Medulla oblongata (tissue), 1 donor: Measurements from ENCODE around the gene BRMS1L.

Source experiments
- DNase-seq: peaks from one replicate; pipeline ENCODE4 v3.0.0-alpha.2; 2015; ENCODE audit errors: extremely low spot score

The BRMS1L gene

DNA sequence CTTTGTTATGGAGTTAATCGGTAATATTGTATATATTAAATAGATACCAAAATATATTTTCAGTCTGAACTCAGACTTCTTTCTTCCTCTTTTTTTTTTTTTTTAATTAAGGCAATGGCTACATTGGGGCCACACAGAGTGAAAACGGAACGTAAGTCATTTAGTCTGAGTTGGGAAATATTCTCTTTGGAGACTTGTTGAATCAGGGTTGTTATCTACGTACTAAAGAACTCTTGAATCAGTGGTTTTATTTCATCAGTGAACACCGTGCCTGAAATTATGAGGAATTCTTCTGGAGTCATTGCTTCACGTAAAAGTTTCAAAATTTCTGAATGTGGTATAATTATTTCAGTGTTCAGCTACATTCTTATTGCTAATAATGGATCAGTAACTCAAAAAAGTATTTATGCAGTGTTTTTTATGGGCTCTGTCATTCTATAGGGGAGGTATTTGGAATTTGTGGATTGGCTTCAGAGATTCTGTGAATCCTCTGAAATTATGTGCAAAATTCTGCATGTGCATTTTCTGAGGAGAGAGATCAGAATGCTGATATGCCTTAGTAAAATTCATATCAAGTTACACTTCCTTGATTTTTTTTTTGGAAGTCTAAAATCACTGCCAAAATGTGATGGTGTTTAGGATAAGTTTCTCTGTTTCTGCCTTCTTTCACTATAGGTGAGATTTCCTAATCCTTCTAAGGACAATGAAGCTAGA is 39.6 kb downstream of the BRMS1L start:
- no peak for DNase-seq

- DNase-seq: no peak
These were observed 40.6 kb downstream of the BRMS1L start for GRCh38 chr14:35866595-35867279.

- no peak for DNase-seq
These were observed 41.1 kb downstream of the BRMS1L start for GRCh38 chr14:35867280-35867629.

GRCh38 chr14:35875296-35875695 is 49.2 kb downstream of the BRMS1L start:
- no peak for DNase-seq

- DNase-seq: no peak
These were observed 51.1 kb downstream of the BRMS1L start for GRCh38 chr14:35877276-35877675.

GRCh38 chr14:35878272-35879150 is 52.4 kb downstream of the BRMS1L start:
- DNase-seq: no peak

DNA sequence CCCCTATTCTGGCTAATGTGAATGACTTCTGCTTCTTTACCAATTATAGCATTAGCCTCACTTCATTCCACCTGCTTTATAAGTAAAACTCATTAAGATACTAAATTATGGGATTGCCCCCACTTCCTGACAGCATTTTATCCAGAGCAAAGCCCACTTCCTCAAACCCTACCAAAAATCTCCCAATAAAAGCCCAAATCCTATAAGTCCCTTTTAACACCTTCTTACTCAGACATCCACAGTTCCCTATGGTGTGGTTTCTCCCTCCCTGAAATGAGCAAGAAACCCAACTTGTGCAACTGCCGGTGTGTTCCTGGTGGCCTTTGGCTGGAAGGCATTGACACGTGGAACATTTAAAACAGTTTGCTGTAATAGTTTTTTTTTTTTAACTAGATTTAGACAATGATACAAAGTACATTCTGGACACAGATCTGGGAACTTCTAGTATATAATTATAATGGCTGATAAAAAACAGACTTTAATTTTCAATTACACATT is 53.1 kb downstream of the BRMS1L start:
- no peak for DNase-seq

GRCh38 chr14:35879654-35880249 is 53.6 kb downstream of the BRMS1L start:
- no peak for DNase-seq

DNA sequence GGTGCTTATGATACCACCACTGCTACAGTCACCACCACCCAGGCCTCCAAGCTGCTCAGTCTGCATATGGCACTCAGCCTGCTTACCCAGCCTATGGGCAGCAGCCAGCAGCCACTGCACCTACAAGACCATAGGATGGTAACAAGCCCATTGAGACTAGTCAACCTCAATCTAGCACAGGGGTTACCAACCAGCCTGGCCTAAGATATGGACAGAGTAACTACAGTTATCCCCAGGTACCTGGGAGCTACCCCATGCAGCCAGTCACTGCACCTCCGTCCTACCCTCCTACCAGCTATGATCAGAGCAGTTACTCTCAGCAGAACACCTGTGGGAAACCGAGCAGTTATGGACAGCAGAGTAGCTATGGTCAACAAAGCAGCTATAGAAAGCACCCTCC is 55.1 kb downstream of the BRMS1L start:
- no peak for DNase-seq

GRCh38 chr14:35883677-35884293 is 57.6 kb downstream of the BRMS1L start:
- DNase-seq: peak; percentile 76

DNA sequence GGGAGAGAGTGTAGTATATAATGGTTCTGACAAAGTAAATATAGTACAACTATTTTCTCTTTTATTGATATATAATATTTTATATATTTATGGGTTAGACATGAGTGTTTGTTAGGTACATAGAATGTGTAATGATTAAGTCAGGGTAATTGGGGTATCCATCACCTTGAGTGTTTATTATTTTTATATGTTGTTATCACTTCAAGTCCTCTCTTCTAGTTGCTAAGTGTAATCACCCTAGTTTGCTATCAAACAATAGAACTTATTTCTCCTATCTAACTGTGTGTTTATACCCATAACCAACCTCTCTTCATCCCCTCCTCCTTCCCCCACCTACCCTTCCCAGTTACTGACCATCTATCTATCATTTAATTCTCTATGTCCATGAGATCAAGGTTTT is 64.2 kb downstream of the BRMS1L start:
- DNase-seq: no peak

DNA sequence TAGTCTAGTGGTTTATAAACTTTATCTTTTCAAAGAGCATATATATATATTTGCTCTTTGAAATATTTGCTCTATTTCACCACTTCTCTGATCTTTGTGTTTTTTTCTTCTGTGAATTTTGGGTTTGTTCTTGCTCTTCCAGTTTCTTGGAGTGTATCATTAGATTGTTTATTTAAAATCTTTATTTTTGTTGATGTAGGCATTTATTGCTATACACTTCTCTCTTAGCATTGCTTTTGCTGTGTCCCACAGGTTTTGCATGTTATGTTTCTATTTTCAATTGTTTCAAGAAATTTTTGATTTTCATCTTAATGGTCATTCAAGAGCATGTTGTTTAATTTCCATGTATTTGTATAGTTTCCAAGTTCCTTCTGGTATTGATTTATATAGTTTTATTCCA is 69.1 kb downstream of the BRMS1L start:
- no peak for DNase-seq

- peak; percentile 90 for DNase-seq
These were observed 71.5 kb downstream of the BRMS1L start for GRCh38 chr14:35897616-35898111.

GRCh38 chr14:35898217-35898775 is 72.2 kb downstream of the BRMS1L start:
- DNase-seq: peak; percentile 54

DNA sequence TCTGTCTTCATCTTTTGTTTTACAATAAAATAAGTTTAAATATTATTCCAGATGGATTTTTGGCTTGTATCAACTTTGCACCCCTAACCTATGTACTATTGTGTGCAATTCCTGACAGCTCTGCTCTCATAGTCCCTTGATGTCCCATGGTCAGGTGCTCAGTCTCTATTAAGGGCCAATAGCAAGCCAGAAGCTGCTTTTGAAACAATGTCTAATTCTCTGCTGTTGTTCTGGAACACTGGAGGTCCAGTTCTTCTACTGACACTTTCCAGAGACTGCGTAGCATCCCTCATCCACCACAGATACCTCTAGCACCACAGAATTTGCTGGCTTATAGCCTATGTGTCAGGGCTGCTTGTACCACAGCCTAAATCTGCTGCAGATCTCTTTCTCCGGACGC is 74.6 kb downstream of the BRMS1L start:
- DNase-seq: peak; percentile 51

GRCh38 chr14:35909665-35910064 is 83.5 kb downstream of the BRMS1L start:
- no peak for DNase-seq

- DNase-seq: no peak
These were observed 84.1 kb downstream of the BRMS1L start for GRCh38 chr14:35910191-35910590.

- DNase-seq: no peak
These were observed 85.0 kb downstream of the BRMS1L start for GRCh38 chr14:35911097-35911496.

GRCh38 chr14:35915185-35915584 is 89.0 kb downstream of the BRMS1L start:
- no peak for DNase-seq

DNA sequence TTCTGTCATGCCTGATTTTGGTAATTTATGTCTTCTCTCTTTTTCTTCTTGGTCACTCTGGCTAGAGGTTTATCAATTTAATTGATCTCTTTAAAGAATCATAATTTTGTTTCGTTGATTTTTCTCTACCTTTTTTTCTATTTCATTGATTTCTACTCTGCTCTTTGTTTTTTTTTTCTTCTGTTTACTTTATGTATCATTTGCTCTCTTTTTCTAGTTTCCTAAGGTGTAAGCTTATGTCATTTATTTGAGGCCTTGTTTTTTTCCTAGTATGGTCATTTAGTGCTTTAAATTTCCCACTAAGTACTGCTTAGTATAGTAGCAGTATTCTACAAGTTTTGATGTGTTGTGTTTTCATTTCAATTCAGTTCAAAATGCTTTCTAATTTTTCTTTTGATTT is 89.6 kb downstream of the BRMS1L start:
- no peak for DNase-seq
